Measurements from ENCODE around the gene PHLDA2.
"Not testable (repeated sequence)": the region's sequence is repeated elsewhere in the genome, so short reads cannot be mapped to it uniquely, and the experiment has no call there.

PHLDA2 gene

GRCh38 chr11:2913019-2913431 is 16.2 kb downstream of the PHLDA2 start:
- Histone ChIP-seq H3K4me3 (ENCODE audit: low read depth, low read length) (peak overlapping the region; percentile 8; the same call in 1 of the 2 replicates), H3K79me2 (ENCODE audit: control insufficient read depth, insufficient read depth, low read length, unreplicated experiment) (no peaks in the 10 kb centered on the region), H3K27ac (ENCODE audit: low read depth, low read length) (peak overlapping the region; percentile 47), H3K27me3 (ENCODE audit: insufficient read depth, low read length) (no peaks in the 10 kb centered on the region), H2AFZ (ENCODE audit: low read length, unreplicated experiment) (no peak overlapping the region), H3K36me3 (ENCODE audit: insufficient read depth, low read length) (no peaks in the 10 kb centered on the region), H3K4me1 (ENCODE audit: control insufficient read depth, insufficient read depth, low read length, unreplicated experiment) (peaks cover 20% of the 10 kb centered on the region)

DNA sequence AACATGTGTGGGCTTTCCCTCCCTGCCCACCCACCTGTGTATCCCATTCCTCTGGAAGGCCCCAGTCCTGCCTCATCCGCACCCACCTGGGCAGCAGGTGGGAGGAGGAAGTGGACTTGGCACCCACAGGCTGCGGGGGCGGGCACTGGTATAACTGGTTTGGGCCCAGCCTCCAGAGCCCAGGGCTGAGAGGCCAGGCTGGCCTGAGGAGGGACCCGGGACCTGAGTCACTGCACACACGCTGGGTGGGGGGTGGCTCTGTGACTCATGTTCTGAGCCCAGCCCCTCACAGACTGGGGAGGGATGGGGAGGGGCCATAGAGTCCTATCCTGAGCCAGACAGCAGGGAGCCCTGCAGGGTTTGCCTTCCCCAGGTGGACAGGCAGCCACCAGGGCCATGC is 16.7 kb downstream of the PHLDA2 start:
- H3K79me2 ChIP-seq (ENCODE audit: control insufficient read depth, insufficient read depth, low read length, unreplicated experiment), result no peaks in the 10 kb centered on the region
- H3K27me3 ChIP-seq (ENCODE audit: insufficient read depth, low read length), result no peaks in the 10 kb centered on the region
- no peak overlapping the region for H2AFZ ChIP-seq (ENCODE audit: low read length, unreplicated experiment)
- peaks cover 20% of the 10 kb centered on the region for H3K4me1 ChIP-seq (ENCODE audit: control insufficient read depth, insufficient read depth, low read length, unreplicated experiment)
- no peaks in the 10 kb centered on the region for H3K36me3 ChIP-seq (ENCODE audit: insufficient read depth, low read length)
- peak overlapping the region; percentile 47 for H3K27ac ChIP-seq (ENCODE audit: low read depth, low read length)
- peak overlapping the region; percentile 8; the same call in 1 of the 2 replicates for H3K4me3 ChIP-seq (ENCODE audit: low read depth, low read length)

- Histone ChIP-seq H3K27ac (ENCODE audit: low read depth, low read length) (no peak overlapping the region), H3K79me2 (ENCODE audit: control insufficient read depth, insufficient read depth, low read length, unreplicated experiment) (no peaks in the 10 kb centered on the region), H3K4me3 (ENCODE audit: low read depth, low read length) (no peak overlapping the region), H3K27me3 (ENCODE audit: insufficient read depth, low read length) (no peaks in the 10 kb centered on the region), H3K36me3 (ENCODE audit: insufficient read depth, low read length) (no peaks in the 10 kb centered on the region), H2AFZ (ENCODE audit: low read length, unreplicated experiment) (no peak overlapping the region), H3K4me1 (ENCODE audit: control insufficient read depth, insufficient read depth, low read length, unreplicated experiment) (peaks cover 20% of the 10 kb centered on the region)
Measured at GRCh38 chr11:2911785-2912391, 17.3 kb downstream of the PHLDA2 start.

DNA sequence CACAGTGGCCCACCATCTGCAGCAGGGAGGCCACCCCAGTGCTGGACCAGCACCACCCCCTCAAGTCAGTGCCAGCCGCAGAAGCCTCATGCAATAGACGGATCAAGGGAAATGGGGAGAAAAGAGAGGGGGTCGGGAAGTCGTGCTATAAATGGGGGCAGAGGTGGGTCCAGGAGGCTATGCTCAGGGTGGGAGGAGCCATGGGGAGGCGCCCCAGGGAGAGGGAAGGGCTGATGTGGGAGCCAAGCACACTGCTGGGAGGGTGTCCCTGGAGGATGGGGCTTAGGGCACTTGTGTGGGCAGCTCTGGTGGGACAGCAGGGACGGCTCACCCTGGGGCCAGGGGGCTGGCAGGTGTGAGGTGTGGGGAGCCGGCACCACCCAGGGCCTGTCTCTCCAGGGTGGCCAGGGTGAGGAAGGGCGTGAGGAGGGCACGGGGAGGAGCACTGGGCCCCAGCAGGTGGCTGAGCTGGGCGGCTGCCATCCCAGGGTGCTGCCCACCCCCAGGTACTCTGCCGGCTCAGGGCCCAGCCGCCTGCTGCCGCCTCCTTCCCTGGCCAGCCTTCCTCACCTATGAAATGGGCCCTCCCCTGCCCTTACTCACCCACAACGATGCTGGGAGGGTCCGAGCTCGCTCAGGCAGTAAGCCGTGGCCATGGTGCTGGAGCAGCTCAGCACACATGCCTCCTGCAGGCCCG is 18.0 kb downstream of the PHLDA2 start:
- Histone ChIP-seq H3K27ac (ENCODE audit: low read depth, low read length) (no peak overlapping the region), H3K36me3 (ENCODE audit: insufficient read depth, low read length) (no peaks in the 10 kb centered on the region), H2AFZ (ENCODE audit: low read length, unreplicated experiment) (no peak overlapping the region), H3K27me3 (ENCODE audit: insufficient read depth, low read length) (no peaks in the 10 kb centered on the region), H3K4me3 (ENCODE audit: low read depth, low read length) (no peak overlapping the region), H3K79me2 (ENCODE audit: control insufficient read depth, insufficient read depth, low read length, unreplicated experiment) (no peaks in the 10 kb centered on the region), H3K4me1 (ENCODE audit: control insufficient read depth, insufficient read depth, low read length, unreplicated experiment) (peaks cover 20% of the 10 kb centered on the region)

DNA sequence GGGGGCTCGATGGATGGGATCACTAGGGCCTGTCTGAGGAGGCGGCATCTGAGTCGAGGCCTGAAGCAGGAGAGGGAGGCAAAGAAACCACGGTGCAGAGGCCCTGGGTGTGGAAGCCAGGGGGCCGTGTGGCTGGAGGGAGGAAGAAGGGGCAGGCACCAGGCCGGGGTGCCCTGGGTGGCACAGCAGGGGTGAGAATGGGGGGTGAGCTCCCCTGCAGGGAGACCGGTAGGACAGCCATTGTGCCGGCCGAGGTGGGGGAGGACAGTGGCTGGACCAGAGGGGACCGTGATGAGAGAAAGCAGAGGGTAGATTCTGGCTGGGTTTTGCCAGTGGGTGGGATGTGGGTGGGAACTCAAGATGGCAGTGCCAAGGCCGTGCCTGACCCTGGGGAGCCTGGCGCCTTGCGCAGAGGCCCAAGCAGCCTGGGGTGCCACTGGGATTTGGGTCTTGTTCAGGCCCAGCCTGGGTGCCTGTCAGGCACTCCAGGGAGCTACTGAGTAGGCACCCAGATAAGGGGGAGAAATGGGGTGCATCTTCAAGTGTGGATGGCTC is 18.7 kb downstream of the PHLDA2 start:
- H3K4me3 ChIP-seq (ENCODE audit: low read depth, low read length), result no peak overlapping the region
- H3K79me2 ChIP-seq (ENCODE audit: control insufficient read depth, insufficient read depth, low read length, unreplicated experiment), result no peaks in the 10 kb centered on the region
- H2AFZ ChIP-seq (ENCODE audit: low read length, unreplicated experiment), result no peak overlapping the region
- H3K27me3 ChIP-seq (ENCODE audit: insufficient read depth, low read length), result no peaks in the 10 kb centered on the region
- no peak overlapping the region for H3K27ac ChIP-seq (ENCODE audit: low read depth, low read length)
- peaks cover 20% of the 10 kb centered on the region for H3K4me1 ChIP-seq (ENCODE audit: control insufficient read depth, insufficient read depth, low read length, unreplicated experiment)
- 0 out of 2 replicates have a peak, but pooled peaks cover 2% of the 10 kb centered on the region for H3K36me3 ChIP-seq (ENCODE audit: insufficient read depth, low read length)

DNA sequence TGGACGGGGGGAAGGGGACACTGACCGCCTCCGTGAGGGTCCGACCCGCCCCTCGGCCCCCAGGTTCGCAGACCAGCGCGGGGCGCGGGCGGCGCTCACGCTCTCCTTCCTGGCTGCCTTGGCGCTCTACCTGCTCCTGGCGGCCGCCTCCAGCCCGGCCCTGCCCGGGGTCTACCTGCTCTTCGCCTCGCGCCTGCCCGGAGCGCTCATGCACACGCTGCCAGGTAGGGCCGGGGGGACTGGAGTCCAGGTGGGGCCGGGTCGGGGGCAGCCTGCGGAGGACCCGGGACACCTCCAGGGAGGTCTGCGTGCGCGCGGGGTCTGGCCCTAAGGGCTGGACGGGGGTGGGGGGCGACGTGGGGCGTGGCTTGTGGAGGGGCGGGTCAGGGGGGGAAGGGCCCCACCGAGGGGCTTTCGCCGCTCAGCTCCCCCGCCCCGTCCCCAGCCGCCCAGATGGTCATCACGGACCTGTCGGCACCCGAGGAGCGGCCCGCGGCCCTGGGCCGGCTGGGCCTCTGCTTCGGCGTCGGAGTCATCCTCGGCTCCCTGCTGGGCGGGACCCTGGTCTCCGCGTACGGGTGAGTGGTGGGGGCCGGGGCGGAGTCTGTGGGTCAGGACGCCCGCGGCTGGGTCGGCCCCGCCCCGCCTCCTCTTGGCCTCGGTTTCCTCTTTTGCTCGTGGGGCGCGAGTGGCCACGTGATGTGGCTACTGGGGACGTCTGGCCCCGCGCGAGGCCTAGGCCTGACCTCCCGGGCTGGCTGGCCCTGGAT is 19.9 kb downstream of the PHLDA2 start:
- H3K79me2 ChIP-seq (ENCODE audit: control insufficient read depth, insufficient read depth, low read length, unreplicated experiment), result no peaks in the 10 kb centered on the region
- peaks cover 20% of the 10 kb centered on the region for H3K4me1 ChIP-seq (ENCODE audit: control insufficient read depth, insufficient read depth, low read length, unreplicated experiment)
- H3K4me3 ChIP-seq (ENCODE audit: low read depth, low read length), result no peak overlapping the region
- no peaks in the 10 kb centered on the region for H3K27me3 ChIP-seq (ENCODE audit: insufficient read depth, low read length)
- no peak overlapping the region for H3K27ac ChIP-seq (ENCODE audit: low read depth, low read length)
- H3K36me3 ChIP-seq (ENCODE audit: insufficient read depth, low read length), result 0 out of 2 replicates have a peak, but pooled peaks cover 2% of the 10 kb centered on the region
- no peak overlapping the region for H2AFZ ChIP-seq (ENCODE audit: low read length, unreplicated experiment)

DNA sequence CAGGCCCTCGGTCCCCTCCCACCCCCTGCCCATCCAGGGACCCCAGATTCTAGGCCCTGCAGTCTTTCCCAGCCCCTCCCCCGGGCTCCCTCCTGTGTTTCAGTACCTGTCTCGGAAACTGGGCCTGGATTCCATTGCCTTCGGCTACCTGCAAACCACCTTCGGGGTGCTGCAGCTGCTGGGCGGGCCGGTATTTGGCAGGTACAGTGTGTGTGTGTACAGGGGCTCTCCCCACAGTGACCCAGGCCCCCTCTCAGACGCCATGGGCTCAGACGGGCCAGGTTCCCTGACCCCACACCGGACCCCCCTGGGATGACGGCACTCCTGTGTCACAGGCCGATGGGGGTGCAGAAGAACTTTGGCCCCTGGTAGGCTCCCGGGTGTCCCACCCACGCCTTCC is 21.1 kb downstream of the PHLDA2 start:
- Histone ChIP-seq H3K4me3 (ENCODE audit: low read depth, low read length) (no peak overlapping the region), H3K27me3 (ENCODE audit: insufficient read depth, low read length) (no peaks in the 10 kb centered on the region), H3K36me3 (ENCODE audit: insufficient read depth, low read length) (0 out of 2 replicates have a peak, but pooled peaks cover 2% of the 10 kb centered on the region), H3K79me2 (ENCODE audit: control insufficient read depth, insufficient read depth, low read length, unreplicated experiment) (no peaks in the 10 kb centered on the region), H3K27ac (ENCODE audit: low read depth, low read length) (no peak overlapping the region), H2AFZ (ENCODE audit: low read length, unreplicated experiment) (no peak overlapping the region), H3K4me1 (ENCODE audit: control insufficient read depth, insufficient read depth, low read length, unreplicated experiment) (peaks cover 21% of the 10 kb centered on the region)

GRCh38 chr11:2905299-2905698 is 23.9 kb downstream of the PHLDA2 start:
- not testable (repeated sequence) for H3K27me3 ChIP-seq (ENCODE audit: insufficient read depth, low read length); H3K79me2 ChIP-seq (ENCODE audit: control insufficient read depth, insufficient read depth, low read length, unreplicated experiment); H3K27ac ChIP-seq (ENCODE audit: low read depth, low read length); H2AFZ ChIP-seq (ENCODE audit: low read length, unreplicated experiment); H3K4me3 ChIP-seq (ENCODE audit: low read depth, low read length); H3K36me3 ChIP-seq (ENCODE audit: insufficient read depth, low read length)
- peaks cover 13% of the 10 kb centered on the region for H3K4me1 ChIP-seq (ENCODE audit: control insufficient read depth, insufficient read depth, low read length, unreplicated experiment)

DNA sequence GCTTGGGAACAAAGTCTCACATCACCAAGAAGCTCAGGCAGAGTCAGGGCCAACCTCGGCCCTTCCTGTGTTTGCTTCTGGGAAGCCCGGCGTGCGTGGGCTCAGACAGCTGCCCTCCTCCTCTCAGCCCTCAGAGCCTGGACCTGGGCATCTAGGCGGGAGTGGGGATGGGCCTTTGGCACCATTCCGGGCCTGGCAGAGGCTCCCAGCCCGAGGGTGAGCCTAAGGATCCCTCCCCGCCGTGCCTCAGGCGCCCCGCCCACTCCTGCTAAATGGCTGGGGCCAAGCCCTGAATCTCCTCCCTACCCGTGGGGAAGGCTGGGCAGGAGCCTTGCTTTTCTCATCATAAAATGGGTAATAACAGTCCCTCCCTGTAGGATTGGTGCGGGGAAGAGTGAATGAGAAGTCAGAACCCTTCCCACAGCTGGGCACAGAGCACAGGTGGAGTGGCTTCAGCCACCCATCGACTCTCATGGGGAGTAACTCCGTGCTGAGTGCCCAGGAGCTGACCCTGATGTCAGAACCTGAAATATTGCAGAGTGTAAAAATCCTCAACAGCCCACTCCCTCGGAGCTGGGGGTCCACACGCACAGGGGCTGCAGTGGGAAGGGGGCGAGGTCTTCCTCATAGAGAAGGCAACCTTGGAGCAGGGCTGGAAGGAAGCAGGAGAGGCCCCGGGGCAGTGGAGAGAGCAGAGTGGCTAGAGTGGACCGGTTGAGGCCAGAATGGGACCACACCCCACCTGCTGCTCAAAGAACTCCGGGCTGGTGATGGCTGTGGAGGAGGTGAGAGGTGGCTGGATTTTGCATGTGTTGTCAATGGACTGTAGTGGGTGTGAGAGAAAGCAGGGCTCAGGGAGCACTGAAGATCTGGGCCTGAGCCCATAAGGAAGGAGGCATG is 24.8 kb downstream of the PHLDA2 start:
- H3K27me3 ChIP-seq (ENCODE audit: insufficient read depth, low read length), result no peaks in the 10 kb centered on the region
- H3K79me2 ChIP-seq (ENCODE audit: control insufficient read depth, insufficient read depth, low read length, unreplicated experiment), result no peaks in the 10 kb centered on the region
- peaks cover 18% of the 10 kb centered on the region for H3K4me1 ChIP-seq (ENCODE audit: control insufficient read depth, insufficient read depth, low read length, unreplicated experiment)
- no peak overlapping the region for H2AFZ ChIP-seq (ENCODE audit: low read length, unreplicated experiment)
- 0 out of 2 replicates have a peak, but pooled peaks cover 2% of the 10 kb centered on the region for H3K36me3 ChIP-seq (ENCODE audit: insufficient read depth, low read length)
- H3K27ac ChIP-seq (ENCODE audit: low read depth, low read length), result no peak overlapping the region
- no peak overlapping the region for H3K4me3 ChIP-seq (ENCODE audit: low read depth, low read length)

- H3K79me2 ChIP-seq (ENCODE audit: control insufficient read depth, insufficient read depth, low read length, unreplicated experiment), result no peaks in the 10 kb centered on the region
- H3K27ac ChIP-seq (ENCODE audit: low read depth, low read length), result no peak overlapping the region
- H2AFZ ChIP-seq (ENCODE audit: low read length, unreplicated experiment), result no peak overlapping the region
- peaks cover 26% of the 10 kb centered on the region for H3K4me1 ChIP-seq (ENCODE audit: control insufficient read depth, insufficient read depth, low read length, unreplicated experiment)
- peak overlapping the region; percentile 78; the same call in 1 of the 2 replicates for H3K4me3 ChIP-seq (ENCODE audit: low read depth, low read length)
- no peaks in the 10 kb centered on the region for H3K27me3 ChIP-seq (ENCODE audit: insufficient read depth, low read length)
- 0 out of 2 replicates have a peak, but pooled peaks cover 2% of the 10 kb centered on the region for H3K36me3 ChIP-seq (ENCODE audit: insufficient read depth, low read length)
Measured at GRCh38 chr11:2903672-2904011, 25.6 kb downstream of the PHLDA2 start.
